SK-MEL-5 (cell line): ENCODE measurements around the gene CSNK1A1. TPM values are rescaled to one million over a fixed set of nuclear protein-coding genes. Genes with fewer than 3 reads are reported as not detected.
A peak's percentile ranks its signal among the peaks of the same experiment; 100 is the strongest.
"Not testable (repeated sequence)": the region's sequence is repeated elsewhere in the genome, so short reads cannot be mapped to it uniquely, and the experiment has no call there.

ENCODE experiments used
- DNase-seq: peaks from one replicate; pipeline ENCODE4 v3.0.0-alpha.2; 2016; ENCODE audit warnings: low read depth, low spot score
- in situ Hi-C: cut with HindIII; loops from 2 replicates; pipeline ENCODE4 v1.10.0; 2016; ENCODE audit warnings: low sequenced_read_pairs, high pct_unique_total_duplicates, low pct_unique_long_range_greater_than_20kb
- polyA plus RNA-seq, 2 experiments: library from polyadenylated mRNA; depleted of rRNA; stranded (reverse); fragments of >200 nt; gene quantifications; 2 replicates each; pipeline ENCODE4 v1.2.3, GENCODE V29; 2015
- total RNA-seq: library from RNA; depleted of rRNA; stranded (reverse); fragments of >200 nt; shearing (Covaris generic); gene quantifications from 2 replicates; pipeline ENCODE4 v1.2.3, GENCODE V29; 2014; rRNA removed

CSNK1A1 gene
- total RNA-seq: 189 and 195 TPM in 2 replicates
- polyA plus RNA-seq (2015; cell fraction: cytosol; rRNA removed): 109 and 141 TPM in 2 replicates
- 73.8 and 79.8 TPM in 2 replicates for polyA plus RNA-seq (2015; cell fraction: nucleus; rRNA removed)

DNA sequence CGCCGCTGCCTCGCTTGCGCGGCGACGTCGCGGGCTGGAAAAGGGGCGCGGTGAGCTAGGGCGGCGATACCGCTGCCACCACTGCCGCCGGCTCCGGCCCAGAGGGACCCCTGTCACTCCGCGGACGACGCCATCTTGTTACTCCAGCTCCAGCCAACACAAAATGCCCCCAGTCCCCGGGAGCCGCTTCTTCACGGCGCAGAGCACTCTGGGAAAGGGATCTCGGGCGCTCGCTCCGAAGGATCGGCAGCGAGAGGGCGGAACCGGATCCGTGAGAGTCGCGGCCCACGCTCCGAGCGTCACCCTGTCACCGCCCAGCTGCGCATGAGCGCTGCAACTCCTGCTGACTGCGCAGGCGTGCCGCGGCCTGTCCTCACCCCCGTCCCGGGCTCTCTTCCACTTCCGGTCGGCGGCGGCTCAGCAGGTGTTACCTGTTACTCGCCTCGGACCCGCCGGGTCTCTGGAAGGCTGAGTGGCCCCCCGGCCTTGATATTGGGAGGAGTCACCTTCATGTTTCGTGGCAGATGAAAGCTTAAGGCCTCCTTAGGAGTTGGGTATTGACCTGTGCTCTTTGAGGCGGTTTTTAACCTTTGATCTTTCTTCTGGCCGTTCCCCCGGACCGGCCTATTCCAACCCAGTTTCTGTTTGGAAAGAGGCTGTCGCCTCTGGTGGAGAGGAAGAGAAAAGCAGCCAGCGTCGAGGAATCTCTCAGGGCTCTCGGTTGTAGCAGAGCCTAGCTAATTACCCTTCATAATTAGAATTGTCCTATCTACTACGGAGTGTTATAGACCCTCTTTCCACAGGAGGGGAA lies at the start of gene CSNK1A1:
Gene CSNK1A1, minus strand, starts transcription at position 213 of the 811 bp plus-strand sequence. CDS start 475 bp downstream, outside the sequence.
- DNase-seq: peak; percentile 96
- in situ Hi-C loops: no loop called here

- in situ Hi-C loops: no loop called here
- no peak for DNase-seq
Measured at GRCh38 chr5:149600932-149601331, 49.7 kb upstream of the CSNK1A1 start.

- in situ Hi-C loops: no loop called here
- DNase-seq: no peak
Measured at GRCh38 chr5:149599375-149599774, 48.1 kb upstream of the CSNK1A1 start.

DNA sequence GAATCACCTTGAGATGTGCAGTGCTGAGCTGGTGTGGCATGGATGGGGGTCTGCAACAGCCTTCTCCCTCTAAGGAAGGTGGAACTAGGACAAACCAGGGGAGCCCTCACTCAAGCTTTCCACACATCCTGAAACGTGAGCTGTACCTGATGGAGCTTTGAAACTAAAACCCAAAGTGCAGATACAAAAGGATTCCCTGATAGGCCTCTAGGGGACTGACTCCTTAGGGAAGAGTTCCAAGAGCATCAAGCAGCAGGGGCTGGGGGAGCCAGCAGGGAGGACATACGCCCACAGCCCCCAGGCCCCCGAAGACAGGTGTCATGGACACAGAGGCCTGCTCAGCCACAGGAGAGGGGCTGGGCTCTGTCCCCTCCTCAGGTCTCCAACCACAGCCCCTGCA lies 47.7 kb upstream of the CSNK1A1 start:
- no peak for DNase-seq
- in situ Hi-C loops: no loop called here

- in situ Hi-C loops, DNase-seq: not testable (repeated sequence)
Measured at GRCh38 chr5:149598234-149598633, 47.0 kb upstream of the CSNK1A1 start.

DNA sequence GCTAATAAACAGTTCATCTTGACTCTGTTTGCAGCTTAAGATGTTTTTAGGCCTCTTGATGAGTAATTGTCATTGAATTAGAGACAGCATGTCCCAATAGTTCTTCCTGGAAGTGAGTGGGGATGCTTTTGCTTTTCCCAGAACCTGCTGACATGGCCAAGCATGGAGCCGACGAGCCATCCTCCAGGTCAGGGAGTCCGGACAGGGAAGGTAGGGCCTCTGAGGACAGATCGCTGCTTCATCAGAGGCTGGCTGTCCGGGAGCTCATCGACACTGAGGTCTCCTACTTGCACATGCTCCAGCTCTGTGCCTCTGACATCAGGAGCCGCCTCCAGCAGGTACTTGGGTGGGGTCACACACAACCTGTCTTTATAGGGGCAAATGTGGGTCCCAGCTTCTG lies 46.4 kb upstream of the CSNK1A1 start:
- in situ Hi-C loops: no loop called here
- no peak for DNase-seq

DNA sequence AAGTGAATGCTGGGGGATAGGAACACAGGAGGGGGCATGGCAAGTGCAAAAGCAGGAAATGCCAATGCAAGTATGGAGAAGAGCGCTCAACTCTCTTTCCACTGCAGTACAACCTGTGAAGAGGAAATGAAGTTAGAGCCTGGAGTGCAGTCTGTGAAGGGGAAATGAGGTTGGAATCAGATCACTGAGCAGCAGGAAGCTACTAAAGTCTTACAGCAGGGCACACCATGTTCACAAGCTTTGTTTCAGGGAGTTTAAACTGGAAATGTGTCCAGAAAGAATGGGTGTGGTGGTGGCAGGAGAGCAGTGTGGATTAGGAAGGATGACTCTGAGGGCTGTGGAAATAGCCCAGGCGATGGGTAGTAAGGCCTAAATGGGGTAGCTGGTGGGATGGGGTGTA lies 45.5 kb upstream of the CSNK1A1 start:
- in situ Hi-C loops: no loop called here
- DNase-seq: no peak

DNA sequence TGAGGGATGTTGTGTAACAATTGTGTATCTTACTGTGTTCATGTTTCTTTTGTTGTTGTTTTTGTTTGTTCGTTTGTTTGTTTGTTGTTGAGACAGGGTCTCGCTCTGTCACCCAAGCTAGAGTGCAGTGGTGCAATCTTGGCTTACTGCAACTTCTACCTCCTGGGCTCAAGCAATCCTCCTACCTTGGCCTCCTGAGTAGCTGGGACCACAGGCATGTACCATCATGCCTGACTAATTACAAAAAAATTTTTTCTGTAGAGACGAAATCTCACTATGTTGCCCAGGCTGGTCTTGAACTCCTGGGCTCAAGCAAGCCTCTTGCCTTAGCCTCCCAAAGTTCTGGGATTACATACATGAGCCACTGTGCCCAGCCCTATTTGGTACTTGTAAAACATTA lies 43.9 kb upstream of the CSNK1A1 start:
- in situ Hi-C loops, DNase-seq: not testable (repeated sequence)

DNA sequence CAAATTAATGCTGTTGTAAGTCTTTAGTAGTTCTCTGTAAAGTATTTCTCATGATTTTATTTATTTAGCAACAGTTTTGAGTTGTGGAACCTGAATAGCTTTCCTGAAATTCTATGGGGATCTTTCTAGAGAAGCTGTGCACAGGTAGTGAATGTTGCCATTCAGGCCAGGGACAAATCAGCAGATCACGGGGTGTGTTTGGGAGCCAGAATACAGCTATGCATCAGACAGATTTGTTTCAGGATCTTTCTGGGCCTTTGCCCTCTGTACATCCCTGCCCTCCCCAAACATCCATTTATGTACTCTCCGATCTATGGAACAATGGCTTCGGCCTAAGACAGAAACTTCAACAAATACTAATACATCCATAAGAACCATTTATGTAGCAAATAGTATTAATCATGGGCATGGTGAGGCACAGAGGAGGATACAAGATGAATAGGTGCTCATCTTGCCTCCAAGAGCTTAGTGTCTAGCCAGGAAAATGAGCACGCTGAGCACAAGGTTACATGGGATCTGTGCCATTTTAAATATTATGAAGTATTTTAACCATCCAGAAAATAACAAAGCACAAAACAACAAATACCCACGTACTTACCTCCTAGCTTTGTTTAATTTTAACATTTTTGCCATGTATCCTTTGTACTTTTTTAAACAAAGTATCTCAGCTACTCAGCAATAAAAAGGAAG lies 43.1 kb upstream of the CSNK1A1 start:
- DNase-seq: no peak
- in situ Hi-C loops: no loop called here

DNA sequence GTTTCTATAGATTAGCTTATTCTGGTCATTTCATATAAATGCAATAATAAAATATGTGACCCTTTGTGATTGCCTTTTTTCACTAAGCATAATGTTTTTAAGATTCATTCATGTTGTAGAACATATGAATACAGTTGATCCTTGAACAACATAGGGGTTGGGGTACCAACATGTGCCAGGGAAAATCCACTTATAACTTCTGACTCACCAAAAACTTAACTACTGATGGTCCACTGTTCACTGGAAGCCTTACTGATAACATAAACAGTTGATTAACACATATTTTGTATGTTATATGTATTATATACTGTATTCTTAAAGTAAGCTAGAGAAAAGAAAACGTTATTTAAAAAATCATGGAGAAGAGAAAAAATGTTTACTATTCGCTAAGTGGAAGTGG lies 42.1 kb upstream of the CSNK1A1 start:
- DNase-seq: no peak
- in situ Hi-C loops: no loop called here

DNA sequence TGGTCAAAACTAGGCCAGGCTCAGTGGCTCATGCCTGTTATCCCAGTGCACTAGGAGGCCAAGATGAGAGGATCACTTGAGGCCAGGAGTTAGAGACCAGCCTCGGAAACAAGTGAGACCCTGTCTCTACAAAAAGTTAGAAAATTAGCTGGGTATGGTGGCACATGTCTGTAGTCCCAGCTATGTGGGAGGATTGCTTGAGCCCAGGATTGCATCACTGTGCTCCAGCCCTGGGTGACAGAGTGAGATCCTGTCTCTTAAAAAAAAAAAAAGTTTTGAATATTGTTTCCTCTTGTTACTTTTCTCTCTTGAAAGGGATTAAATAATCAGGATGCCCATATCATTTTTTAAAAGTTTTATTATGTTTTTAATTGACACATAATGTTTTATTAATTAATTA lies 37.7 kb upstream of the CSNK1A1 start:
- no peak for DNase-seq
- in situ Hi-C loops: no loop called here

DNA sequence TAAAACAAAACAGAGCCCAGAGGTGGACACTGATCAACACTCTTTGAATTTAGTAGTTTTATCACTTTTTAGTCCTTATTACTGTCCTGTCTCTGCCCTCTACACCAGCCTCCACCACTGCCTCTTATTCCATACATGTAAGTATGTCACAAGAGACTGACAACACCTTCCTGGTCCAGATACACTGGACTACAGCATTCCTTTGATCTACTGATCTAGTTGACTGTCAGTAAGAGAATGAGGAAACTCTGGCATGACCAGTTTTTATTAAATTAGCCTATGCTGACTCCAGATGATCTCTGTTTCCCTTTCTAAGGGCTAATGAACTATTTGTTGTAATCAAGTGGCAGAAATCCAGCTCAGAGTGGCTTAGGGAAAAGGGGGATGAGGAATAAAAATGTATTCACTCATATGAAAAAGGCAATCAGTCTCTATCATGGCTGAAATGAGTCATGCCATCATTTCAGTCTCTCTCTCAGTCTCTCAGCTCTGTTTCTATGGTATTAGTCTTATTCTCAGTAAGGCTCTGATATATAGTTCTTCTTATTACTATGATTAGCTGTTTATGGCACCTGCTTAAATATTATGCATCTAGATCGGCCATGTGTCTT lies 35.6 kb upstream of the CSNK1A1 start:
- in situ Hi-C loops: no loop called here
- DNase-seq: no peak

GRCh38 chr5:149585910-149586309 lies 34.7 kb upstream of the CSNK1A1 start:
- DNase-seq: no peak
- in situ Hi-C loops: no loop called here

DNA sequence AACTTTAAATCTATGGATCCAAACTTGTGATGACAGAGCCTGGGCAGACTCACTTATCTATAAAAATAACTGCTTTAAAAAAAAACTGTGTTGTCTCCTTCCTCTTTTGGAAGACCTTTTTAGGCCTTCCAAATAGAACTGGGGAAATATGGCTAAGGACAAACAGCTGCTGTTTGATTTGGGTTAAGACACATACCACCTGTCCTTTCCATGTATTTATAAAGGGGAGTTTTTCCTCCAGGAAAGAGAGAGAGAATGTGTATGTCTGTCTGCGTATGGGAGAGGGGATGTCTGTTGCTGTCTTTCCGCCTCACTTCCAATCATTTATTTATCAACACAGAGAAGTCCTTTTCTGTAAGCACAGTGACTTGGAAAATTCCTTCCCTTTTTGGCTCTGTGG lies 32.9 kb upstream of the CSNK1A1 start:
- no peak for DNase-seq
- in situ Hi-C loops: no loop called here

DNA sequence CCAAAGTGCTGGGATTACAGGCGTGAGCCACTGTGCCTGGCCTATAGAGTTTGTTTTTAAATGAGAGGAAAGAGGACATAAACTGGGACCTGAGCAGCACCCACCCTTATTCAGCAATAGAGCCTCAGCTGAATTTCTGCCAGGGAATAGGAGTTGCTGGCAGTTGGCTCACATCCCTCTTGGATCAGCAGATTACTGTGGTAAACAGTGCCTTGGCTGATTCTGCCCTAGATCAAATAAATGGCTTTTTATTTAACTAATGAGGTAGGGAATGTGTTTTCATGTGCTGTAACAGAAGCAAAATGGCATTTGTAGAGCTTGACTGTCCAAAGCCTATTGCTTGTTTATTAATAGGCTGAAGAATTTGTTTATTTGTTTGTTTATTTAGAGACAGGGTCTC lies 32.2 kb upstream of the CSNK1A1 start:
- in situ Hi-C loops: no loop called here

DNA sequence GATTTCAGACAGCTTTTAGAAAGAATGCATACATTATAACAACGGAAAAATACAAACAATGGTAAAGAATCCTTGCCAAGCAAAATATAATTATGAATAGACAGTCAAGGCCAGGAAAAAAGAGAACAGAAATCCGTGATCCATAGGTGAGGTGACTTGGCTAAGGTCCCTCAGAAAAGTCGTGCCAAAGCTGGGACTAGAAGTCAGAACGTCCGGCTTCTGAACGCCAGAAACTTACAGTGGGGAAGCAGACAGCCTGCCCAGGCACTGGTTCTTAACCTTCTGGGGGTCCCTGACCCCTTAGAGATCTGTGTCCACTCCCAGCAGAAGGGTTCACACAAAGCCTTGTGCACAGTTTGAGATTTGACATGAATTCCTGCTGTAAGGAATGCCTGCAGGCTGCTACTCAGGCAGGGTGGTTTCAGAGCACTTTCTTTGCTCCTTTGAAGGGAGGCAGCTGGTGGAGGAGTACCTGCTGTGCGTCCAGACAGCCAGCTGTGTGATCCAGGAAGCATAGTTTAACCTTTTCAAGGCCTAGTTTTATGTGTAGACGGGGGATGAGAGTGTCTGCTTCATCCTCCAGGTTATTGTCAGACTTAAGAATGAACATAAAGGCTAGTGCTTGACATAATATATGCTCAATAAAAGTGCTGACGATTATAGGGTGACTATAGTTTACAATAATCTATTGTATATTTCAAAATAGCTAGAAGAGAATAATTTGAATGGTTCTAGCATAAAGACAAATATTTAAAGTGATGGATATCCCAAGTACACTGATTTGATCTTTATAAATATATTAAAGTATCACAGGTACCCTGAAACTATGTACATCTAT lies 30.9 kb upstream of the CSNK1A1 start:
- in situ Hi-C loops: no loop called here
- DNase-seq: no peak

More for the DNA sequence above, 32.2 kb upstream of the CSNK1A1 start:
- DNase-seq: no peak

GRCh38 chr5:149581192-149581861 lies 30.1 kb upstream of the CSNK1A1 start, which contains the start of gene ARHGEF37:
ARHGEF37 (plus strand) TSS chr5:149581498; CDS start chr5:149597770, 16,272 bp downstream.
- in situ Hi-C loops: no loop called here
- DNase-seq: peak; percentile 48
